ENCODE measurements around the gene SMYD2. TPM values are rescaled to one million over a fixed set of nuclear protein-coding genes. Genes with fewer than 3 reads are reported as not detected.

The SMYD2 gene
- 98.0 and 109 TPM in 2 replicates for total RNA-seq (2014; rRNA removed; shearing (Covaris generic); ENCODE audit: low replicate concordance)

- DNase-seq (ENCODE audit: low read depth): peak; percentile 84
- in situ Hi-C loops (cut with HindIII; ENCODE audit: low pct_unique_long_range_greater_than_20kb, low sequenced_read_pairs): no loop called here
Observed at GRCh38 chr1:214281021-214281719, at the start of gene SMYD2. Gene SMYD2 (plus strand): TSS chr1:214281159. CDS start chr1:214281255, 96 bp downstream.

- in situ Hi-C loops (cut with HindIII; ENCODE audit: low pct_unique_long_range_greater_than_20kb, low sequenced_read_pairs): no loop called here
Observed at GRCh38 chr1:214233856-214234634, 46.9 kb upstream of the SMYD2 start.

GRCh38 chr1:214234635-214235025 lies 46.3 kb upstream of the SMYD2 start:
- DNase-seq (ENCODE audit: low read depth): no peak
- in situ Hi-C loops (cut with HindIII; ENCODE audit: low pct_unique_long_range_greater_than_20kb, low sequenced_read_pairs): no loop called here

More at GRCh38 chr1:214233856-214234634, 46.9 kb upstream of the SMYD2 start:
- DNase-seq (ENCODE audit: low read depth): no peak

GRCh38 chr1:214236477-214236876 lies 44.5 kb upstream of the SMYD2 start:
- DNase-seq (ENCODE audit: low read depth): no peak
- in situ Hi-C loops (cut with HindIII; ENCODE audit: low pct_unique_long_range_greater_than_20kb, low sequenced_read_pairs): no loop called here

- in situ Hi-C loops (cut with HindIII; ENCODE audit: low pct_unique_long_range_greater_than_20kb, low sequenced_read_pairs): no loop called here
- no peak for DNase-seq (ENCODE audit: low read depth)
Observed at GRCh38 chr1:214241060-214241459, 39.9 kb upstream of the SMYD2 start.

GRCh38 chr1:214244252-214244651 lies 36.7 kb upstream of the SMYD2 start:
- in situ Hi-C loops (cut with HindIII; ENCODE audit: low pct_unique_long_range_greater_than_20kb, low sequenced_read_pairs): no loop called here
- no peak for DNase-seq (ENCODE audit: low read depth)

- in situ Hi-C loops (cut with HindIII; ENCODE audit: low pct_unique_long_range_greater_than_20kb, low sequenced_read_pairs): no loop called here
- no peak for DNase-seq (ENCODE audit: low read depth)
Observed at GRCh38 chr1:214244841-214245240, 36.1 kb upstream of the SMYD2 start.

- in situ Hi-C loops (cut with HindIII; ENCODE audit: low pct_unique_long_range_greater_than_20kb, low sequenced_read_pairs): no loop called here
Observed at GRCh38 chr1:214247501-214248041, 33.4 kb upstream of the SMYD2 start.

GRCh38 chr1:214248311-214249085 lies 32.5 kb upstream of the SMYD2 start:
- in situ Hi-C loops (cut with HindIII; ENCODE audit: low pct_unique_long_range_greater_than_20kb, low sequenced_read_pairs): no loop called here
- DNase-seq (ENCODE audit: low read depth): no peak

More at GRCh38 chr1:214247501-214248041, 33.4 kb upstream of the SMYD2 start:
- no peak for DNase-seq (ENCODE audit: low read depth)

- no peak for DNase-seq (ENCODE audit: low read depth)
- in situ Hi-C loops (cut with HindIII; ENCODE audit: low pct_unique_long_range_greater_than_20kb, low sequenced_read_pairs): no loop called here
Observed at GRCh38 chr1:214249651-214250050, 31.3 kb upstream of the SMYD2 start.

- in situ Hi-C loops (cut with HindIII; ENCODE audit: low pct_unique_long_range_greater_than_20kb, low sequenced_read_pairs): no loop called here
- no peak for DNase-seq (ENCODE audit: low read depth)
Observed at GRCh38 chr1:214251354-214251753, 29.6 kb upstream of the SMYD2 start.

- in situ Hi-C loops (cut with HindIII; ENCODE audit: low pct_unique_long_range_greater_than_20kb, low sequenced_read_pairs): no loop called here
- DNase-seq (ENCODE audit: low read depth): no peak
Observed at GRCh38 chr1:214255509-214255908, 25.4 kb upstream of the SMYD2 start.

- in situ Hi-C loops (cut with HindIII; ENCODE audit: low pct_unique_long_range_greater_than_20kb, low sequenced_read_pairs): no loop called here
- peak; percentile 43 for DNase-seq (ENCODE audit: low read depth)
Observed at GRCh38 chr1:214259353-214259977, 21.5 kb upstream of the SMYD2 start.

GRCh38 chr1:214260561-214261205 lies 20.3 kb upstream of the SMYD2 start:
- in situ Hi-C loops (cut with HindIII; ENCODE audit: low pct_unique_long_range_greater_than_20kb, low sequenced_read_pairs): no loop called here
- DNase-seq (ENCODE audit: low read depth): no peak

- DNase-seq (ENCODE audit: low read depth): peak; percentile 77
- in situ Hi-C loops (cut with HindIII; ENCODE audit: low pct_unique_long_range_greater_than_20kb, low sequenced_read_pairs): no loop called here
Observed at GRCh38 chr1:214261206-214262123, 19.5 kb upstream of the SMYD2 start.

GRCh38 chr1:214264196-214264595 lies 16.8 kb upstream of the SMYD2 start:
- in situ Hi-C loops (cut with HindIII; ENCODE audit: low pct_unique_long_range_greater_than_20kb, low sequenced_read_pairs): no loop called here
- DNase-seq (ENCODE audit: low read depth): no peak

- in situ Hi-C loops (cut with HindIII; ENCODE audit: low pct_unique_long_range_greater_than_20kb, low sequenced_read_pairs): no loop called here
- no peak for DNase-seq (ENCODE audit: low read depth)
Observed at GRCh38 chr1:214264976-214265375, 16.0 kb upstream of the SMYD2 start.
